Heart left ventricle (tissue), 13 donors: ENCODE data around the gene CELF5.

Experiments
- POLR2A ChIP-seq, 2 donors: fragments of 450-650 bp; IDR thresholded peaks; one replicate each; pipeline ENCODE4 v1.6.1; 2017; ENCODE audit warnings: antibody characterized with exemption in 2 of 2, mild to moderate bottlenecking in 2 of 2, moderate library complexity in 2 of 2
- TF ChIP-seq, protein P1 (sequence below), 12 donors: fragments of 200-600 bp; sonication (generic) in 4 of 12; IDR thresholded peaks; one replicate each; pipeline versions ENCODE4 v1.5.0 to v1.8.0; 2018 to 2022; ENCODE audit warnings: antibody characterized with exemption in 12 of 12, mild to moderate bottlenecking in 5 of 12
- donor health status: ischemic (EF 13 %, LVEDD 7.1; RV severe dilation, severe dysfunction).
- donor health status: DM: no; HTN: yes; CAD: no.
- donor health status: DM: no; HTN: no; CAD: no.
- donor health status: ischemic (EF 25% LVEDD 6.9; RV normal size, moderate dysfunction).
- donor health status: ischemic (EF 25% LVEDD 5.7; RV mildly dilated, moderate dysfunction).
- donor health status: ischemic (EF 35%, LVEDD 5.7; RV mildly dilated, moderate dysfunction).
- donor health status: nonischemic (EF 11% LVEDD 7.7; RV severe dilation, severe dysfunction).
- donor health status: DM: yes; HTN: yes; CAD: no.
- donor health status: PGD.
- donor health status: ischemic (EF 29% LVEDD 5.4; RV normal size, mild dysfunction).
- donor health status: nonischemic (EF 23%, LVEDD 6.1; RV moderate dilation, normal function).

DNA sequence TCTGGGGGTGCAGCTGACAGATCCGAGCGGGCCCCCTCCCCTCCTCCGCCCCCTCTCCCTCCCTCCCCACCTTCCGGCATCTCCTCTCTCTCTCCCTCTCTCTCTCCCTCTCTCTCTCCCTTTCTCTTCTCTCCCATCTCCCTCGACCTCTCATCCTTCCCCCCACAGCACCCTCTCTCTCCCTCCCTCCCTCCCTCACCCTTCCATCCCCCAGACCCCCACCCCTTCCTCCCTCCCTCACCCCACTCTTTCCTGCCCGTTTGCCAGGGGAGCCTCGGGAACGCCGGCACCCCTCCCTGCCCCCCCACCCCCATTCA, 666 bp downstream of the CELF5 start:
- TF ChIP-seq, protein P1, sequence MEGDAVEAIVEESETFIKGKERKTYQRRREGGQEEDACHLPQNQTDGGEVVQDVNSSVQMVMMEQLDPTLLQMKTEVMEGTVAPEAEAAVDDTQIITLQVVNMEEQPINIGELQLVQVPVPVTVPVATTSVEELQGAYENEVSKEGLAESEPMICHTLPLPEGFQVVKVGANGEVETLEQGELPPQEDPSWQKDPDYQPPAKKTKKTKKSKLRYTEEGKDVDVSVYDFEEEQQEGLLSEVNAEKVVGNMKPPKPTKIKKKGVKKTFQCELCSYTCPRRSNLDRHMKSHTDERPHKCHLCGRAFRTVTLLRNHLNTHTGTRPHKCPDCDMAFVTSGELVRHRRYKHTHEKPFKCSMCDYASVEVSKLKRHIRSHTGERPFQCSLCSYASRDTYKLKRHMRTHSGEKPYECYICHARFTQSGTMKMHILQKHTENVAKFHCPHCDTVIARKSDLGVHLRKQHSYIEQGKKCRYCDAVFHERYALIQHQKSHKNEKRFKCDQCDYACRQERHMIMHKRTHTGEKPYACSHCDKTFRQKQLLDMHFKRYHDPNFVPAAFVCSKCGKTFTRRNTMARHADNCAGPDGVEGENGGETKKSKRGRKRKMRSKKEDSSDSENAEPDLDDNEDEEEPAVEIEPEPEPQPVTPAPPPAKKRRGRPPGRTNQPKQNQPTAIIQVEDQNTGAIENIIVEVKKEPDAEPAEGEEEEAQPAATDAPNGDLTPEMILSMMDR (IDR thresholded peaks at IDR 0.05): no peak
- no peak for TF ChIP-seq POLR2A (IDR thresholded peaks at IDR 0.05)
